HG02759 (cell line): ENCODE measurements around the gene PCDHB15.
"Not testable (repeated sequence)": the region's sequence is repeated elsewhere in the genome, so short reads cannot be mapped to it uniquely, and the experiment has no call there.

Experiments
- ATAC-seq: cut with Tn5 transposase; IDR thresholded peaks from one replicate; pipeline ENCODE4 v1.9.1; 2021; ENCODE audit warnings: mild to moderate bottlenecking, moderate library complexity; ENCODE audit not compliant: unreplicated experiment

Gene PCDHB15

DNA sequence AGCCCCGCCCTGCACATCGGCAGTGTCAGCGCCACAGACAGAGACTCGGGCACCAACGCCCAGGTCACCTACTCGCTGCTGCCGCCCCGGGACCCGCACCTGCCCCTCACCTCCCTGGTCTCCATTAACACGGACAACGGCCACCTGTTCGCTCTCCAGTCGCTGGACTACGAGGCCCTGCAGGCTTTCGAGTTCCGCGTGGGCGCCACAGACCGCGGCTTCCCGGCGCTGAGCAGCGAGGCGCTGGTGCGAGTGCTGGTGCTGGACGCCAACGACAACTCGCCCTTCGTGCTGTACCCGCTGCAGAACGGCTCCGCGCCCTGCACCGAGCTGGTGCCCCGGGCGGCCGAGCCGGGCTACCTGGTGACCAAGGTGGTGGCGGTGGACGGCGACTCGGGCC, 1.8 kb downstream of the PCDHB15 start:
- ATAC-seq = not testable (repeated sequence)

- not testable (repeated sequence) for ATAC-seq
These were observed 2.2 kb downstream of the PCDHB15 start for GRCh38 chr5:141247434-141247833.

GRCh38 chr5:141250576-141250975, 5.4 kb downstream of the PCDHB15 start:
- no peak for ATAC-seq

DNA sequence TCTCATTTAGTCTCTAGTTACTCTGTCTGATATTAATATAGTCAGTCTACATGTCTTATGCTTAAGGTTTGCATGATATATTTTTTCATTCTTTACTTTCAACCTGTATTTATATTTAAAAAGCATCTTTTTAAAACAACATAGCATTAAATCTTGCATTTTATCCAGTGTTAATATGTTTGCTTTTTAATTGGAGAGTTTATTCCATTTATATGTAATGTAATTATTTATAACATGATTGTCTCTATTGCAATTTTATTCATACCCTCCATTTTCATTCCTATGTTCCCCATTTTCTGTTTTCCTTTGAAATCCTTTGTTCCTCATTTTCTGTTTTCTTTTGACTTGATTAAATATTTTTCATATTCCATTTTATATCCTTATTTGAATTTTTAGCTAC, 13.3 kb downstream of the PCDHB15 start:
- no peak for ATAC-seq

- ATAC-seq = no peak
These were observed 13.8 kb downstream of the PCDHB15 start for GRCh38 chr5:141258948-141259347.

DNA sequence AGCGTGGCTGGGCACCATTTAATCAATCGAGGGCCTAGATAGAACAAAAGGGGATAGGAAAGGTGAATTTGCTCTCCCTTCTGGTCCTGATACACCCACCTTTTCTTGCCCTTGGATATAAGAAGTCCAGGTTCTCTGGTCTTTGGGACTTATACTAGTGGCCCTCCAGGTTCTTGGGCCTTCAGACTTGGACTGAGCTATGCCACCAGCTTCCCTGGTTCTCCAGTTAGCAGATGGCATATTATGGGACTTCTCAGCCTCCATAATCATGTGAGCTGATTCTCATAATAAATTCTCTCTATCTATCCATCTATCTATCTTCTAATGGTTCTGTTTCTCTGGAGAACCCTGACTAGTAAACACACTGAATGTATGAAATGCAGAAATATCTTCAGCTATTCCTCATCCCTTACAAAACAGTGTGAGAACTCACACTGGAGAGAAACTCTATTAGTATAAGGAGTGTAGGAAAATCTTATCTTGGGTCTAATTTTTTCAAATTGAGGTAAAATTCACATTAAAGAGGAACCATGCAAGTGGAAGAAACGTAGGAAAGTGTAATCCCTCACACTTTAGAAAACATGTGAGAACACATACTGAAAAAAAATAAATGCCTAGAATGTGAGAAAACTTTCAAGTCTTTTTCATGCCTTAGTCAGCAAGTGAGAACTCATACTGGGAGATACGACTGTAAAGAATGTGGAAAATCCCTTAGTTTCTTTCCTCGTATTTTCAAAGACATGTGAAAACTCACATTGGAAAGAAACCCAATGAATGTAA, 15.5 kb downstream of the PCDHB15 start:
- no peak for ATAC-seq

DNA sequence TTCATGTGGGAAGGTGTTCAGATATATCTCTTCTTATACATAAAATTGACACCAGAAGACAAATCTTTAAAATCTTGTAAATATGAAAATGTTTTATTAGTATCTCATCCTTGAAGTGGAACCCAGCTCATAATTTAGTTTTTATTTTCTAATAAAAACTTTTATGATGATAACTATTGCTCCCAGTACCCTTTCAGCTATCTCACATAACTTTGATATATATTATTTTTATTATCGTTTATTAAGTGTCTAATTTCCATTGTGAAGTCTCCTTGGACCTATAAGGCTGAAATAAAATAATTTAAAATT, 16.0 kb downstream of the PCDHB15 start:
- no peak for ATAC-seq

DNA sequence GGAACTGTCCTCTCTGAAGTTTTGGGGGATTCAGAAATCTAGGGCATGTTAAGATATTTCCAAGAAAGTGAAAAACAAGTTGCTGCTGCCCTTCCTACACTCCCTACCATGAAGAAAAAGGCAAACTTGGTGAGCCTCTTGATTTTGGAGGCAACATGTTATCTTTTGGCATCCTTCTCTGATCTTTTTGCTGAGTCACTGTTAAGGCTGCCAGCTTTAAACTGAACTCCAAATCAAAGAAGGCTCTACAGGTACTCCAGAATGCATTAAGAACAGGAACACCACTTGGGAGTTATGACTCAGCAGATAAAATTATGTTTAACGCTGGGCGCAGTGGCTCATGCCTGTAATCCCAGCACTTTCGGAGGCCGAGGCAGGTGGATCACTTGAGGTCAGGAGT, 24.0 kb downstream of the PCDHB15 start:
- ATAC-seq = no peak

GRCh38 chr5:141272906-141273305, 27.7 kb downstream of the PCDHB15 start:
- ATAC-seq = no peak

DNA sequence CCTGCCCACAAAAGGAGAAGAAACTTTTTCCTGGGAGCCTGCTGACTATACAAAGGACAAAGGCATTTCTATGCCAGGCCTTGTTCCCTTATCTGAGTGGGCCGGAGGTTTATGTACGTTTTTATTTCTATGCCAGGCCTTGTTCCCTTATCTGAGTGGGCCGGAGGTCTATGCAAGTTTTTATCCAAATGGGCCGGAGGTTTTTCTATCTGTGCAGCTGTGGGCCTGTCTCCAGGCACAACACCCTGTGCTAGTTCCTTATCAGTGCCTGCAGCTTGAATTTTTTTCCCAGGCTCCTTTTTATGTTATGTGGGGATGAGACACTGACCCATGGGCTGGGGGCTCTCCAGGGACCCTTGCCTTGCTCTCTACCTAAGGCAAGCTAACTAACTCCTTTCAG, 53.2 kb downstream of the PCDHB15 start:
- no peak for ATAC-seq
